Measurements from ENCODE around the gene KRTAP10-2.

- TF ChIP-seq POLR2AphosphoS5 (IDR thresholded peaks at IDR 0.05; ENCODE audit: low read depth, low read length) (no peak), TAF1 (IDR thresholded peaks at IDR 0.05; ENCODE audit: borderline replicate concordance, insufficient read depth, low read length) (no peak), SIN3A (IDR thresholded peaks at IDR 0.05; ENCODE audit: borderline replicate concordance, insufficient read depth, low read length) (no peak)
- TF ChIP-seq, protein P1, sequence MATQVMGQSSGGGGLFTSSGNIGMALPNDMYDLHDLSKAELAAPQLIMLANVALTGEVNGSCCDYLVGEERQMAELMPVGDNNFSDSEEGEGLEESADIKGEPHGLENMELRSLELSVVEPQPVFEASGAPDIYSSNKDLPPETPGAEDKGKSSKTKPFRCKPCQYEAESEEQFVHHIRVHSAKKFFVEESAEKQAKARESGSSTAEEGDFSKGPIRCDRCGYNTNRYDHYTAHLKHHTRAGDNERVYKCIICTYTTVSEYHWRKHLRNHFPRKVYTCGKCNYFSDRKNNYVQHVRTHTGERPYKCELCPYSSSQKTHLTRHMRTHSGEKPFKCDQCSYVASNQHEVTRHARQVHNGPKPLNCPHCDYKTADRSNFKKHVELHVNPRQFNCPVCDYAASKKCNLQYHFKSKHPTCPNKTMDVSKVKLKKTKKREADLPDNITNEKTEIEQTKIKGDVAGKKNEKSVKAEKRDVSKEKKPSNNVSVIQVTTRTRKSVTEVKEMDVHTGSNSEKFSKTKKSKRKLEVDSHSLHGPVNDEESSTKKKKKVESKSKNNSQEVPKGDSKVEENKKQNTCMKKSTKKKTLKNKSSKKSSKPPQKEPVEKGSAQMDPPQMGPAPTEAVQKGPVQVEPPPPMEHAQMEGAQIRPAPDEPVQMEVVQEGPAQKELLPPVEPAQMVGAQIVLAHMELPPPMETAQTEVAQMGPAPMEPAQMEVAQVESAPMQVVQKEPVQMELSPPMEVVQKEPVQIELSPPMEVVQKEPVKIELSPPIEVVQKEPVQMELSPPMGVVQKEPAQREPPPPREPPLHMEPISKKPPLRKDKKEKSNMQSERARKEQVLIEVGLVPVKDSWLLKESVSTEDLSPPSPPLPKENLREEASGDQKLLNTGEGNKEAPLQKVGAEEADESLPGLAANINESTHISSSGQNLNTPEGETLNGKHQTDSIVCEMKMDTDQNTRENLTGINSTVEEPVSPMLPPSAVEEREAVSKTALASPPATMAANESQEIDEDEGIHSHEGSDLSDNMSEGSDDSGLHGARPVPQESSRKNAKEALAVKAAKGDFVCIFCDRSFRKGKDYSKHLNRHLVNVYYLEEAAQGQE (IDR thresholded peaks at IDR 0.05; ENCODE audit: insufficient read depth in 1 of 2, low read depth in 2 of 2, low read length in 2 of 2) = no peak
These were observed 2.4 kb downstream of the KRTAP10-2 start for GRCh38 chr21:44548922-44549321.

Measured in PFSK-1 (cell line).